T-helper 22 cell (primary cell): Measurements from ENCODE around the gene SAMD4A.

Source experiments
- DNase-seq: peaks from one replicate; pipeline ENCODE4 v3.0.0-alpha.2; 2020; ENCODE audit warnings: low read depth

SAMD4A gene

GRCh38 chr14:54708161-54708560 is 141.2 kb downstream of the SAMD4A start:
- no peak for DNase-seq

GRCh38 chr14:54708982-54709381 is 142.1 kb downstream of the SAMD4A start:
- no peak for DNase-seq

GRCh38 chr14:54709444-54709843 is 142.5 kb downstream of the SAMD4A start:
- DNase-seq, result no peak

GRCh38 chr14:54709867-54710266 is 142.9 kb downstream of the SAMD4A start:
- no peak for DNase-seq

- no peak for DNase-seq
These were observed 144.4 kb downstream of the SAMD4A start for GRCh38 chr14:54711312-54711711.

- DNase-seq, result no peak
These were observed 145.0 kb downstream of the SAMD4A start for GRCh38 chr14:54711812-54712464.

- DNase-seq, result no peak
These were observed 145.7 kb downstream of the SAMD4A start for GRCh38 chr14:54712465-54713200.

- no peak for DNase-seq
These were observed 146.5 kb downstream of the SAMD4A start for GRCh38 chr14:54713379-54713778.

- no peak for DNase-seq
These were observed 148.3 kb downstream of the SAMD4A start for GRCh38 chr14:54715239-54715638.

- no peak for DNase-seq
These were observed 148.9 kb downstream of the SAMD4A start for GRCh38 chr14:54715811-54716210.

GRCh38 chr14:54716862-54717261 is 149.9 kb downstream of the SAMD4A start:
- DNase-seq, result no peak

GRCh38 chr14:54718046-54718445 is 151.1 kb downstream of the SAMD4A start:
- no peak for DNase-seq

GRCh38 chr14:54719406-54719805 is 152.5 kb downstream of the SAMD4A start:
- DNase-seq, result no peak

GRCh38 chr14:54722791-54723432 is 156.0 kb downstream of the SAMD4A start:
- DNase-seq, result no peak

GRCh38 chr14:54724123-54724522 is 157.2 kb downstream of the SAMD4A start:
- DNase-seq, result no peak

GRCh38 chr14:54724676-54725325 is 157.9 kb downstream of the SAMD4A start:
- no peak for DNase-seq

- no peak for DNase-seq
These were observed 159.1 kb downstream of the SAMD4A start for GRCh38 chr14:54725998-54726397.

GRCh38 chr14:54727929-54728328 is 161.0 kb downstream of the SAMD4A start:
- DNase-seq, result no peak

GRCh38 chr14:54728700-54729527 is 162.0 kb downstream of the SAMD4A start:
- no peak for DNase-seq

GRCh38 chr14:54730156-54730961 is 163.4 kb downstream of the SAMD4A start:
- no peak for DNase-seq

GRCh38 chr14:54734966-54735365 is 168.0 kb downstream of the SAMD4A start:
- DNase-seq, result no peak
